DMS153 treated with DMSO at 0.1 percent for 48 hours (cell line): ENCODE data around the gene YDJC.
"Not testable (repeated sequence)": the region's sequence is repeated elsewhere in the genome, so short reads cannot be mapped to it uniquely, and the experiment has no call there.

ENCODE experiments used
- DNase-seq: peaks from one replicate; lab custom pipeline; 2025; ENCODE audit not compliant: unreplicated experiment; lab: John Stamatoyannopoulos, UW

Gene YDJC

GRCh38 chr22:21609556-21610157 is 20.2 kb downstream of the YDJC start:
- not testable (repeated sequence) for DNase-seq

- no peak for DNase-seq
Observed at GRCh38 chr22:21606775-21607174, 23.0 kb downstream of the YDJC start.

GRCh38 chr22:21605887-21606564 is 23.8 kb downstream of the YDJC start:
- DNase-seq: no peak

- DNase-seq: no peak
Observed at GRCh38 chr22:21603973-21604372, 25.8 kb downstream of the YDJC start.

GRCh38 chr22:21602579-21602978 is 27.2 kb downstream of the YDJC start:
- DNase-seq: no peak

GRCh38 chr22:21599053-21599893 is 30.5 kb downstream of the YDJC start:
- DNase-seq: no peak

GRCh38 chr22:21598302-21598701 is 31.5 kb downstream of the YDJC start:
- no peak for DNase-seq

- DNase-seq: not testable (repeated sequence)
Observed at GRCh38 chr22:21596356-21597135, 33.3 kb downstream of the YDJC start.

- no peak for DNase-seq
Observed at GRCh38 chr22:21594865-21595452, 34.9 kb downstream of the YDJC start.

GRCh38 chr22:21593406-21594232 is 36.2 kb downstream of the YDJC start:
- no peak for DNase-seq

- DNase-seq: no peak
Observed at GRCh38 chr22:21592422-21592821, 37.4 kb downstream of the YDJC start.

GRCh38 chr22:21591695-21592094 is 38.1 kb downstream of the YDJC start:
- no peak for DNase-seq

- no peak for DNase-seq
Observed at GRCh38 chr22:21590809-21591641, 38.8 kb downstream of the YDJC start.

GRCh38 chr22:21589396-21589795 is 40.4 kb downstream of the YDJC start:
- DNase-seq: no peak

GRCh38 chr22:21587803-21588611 is 41.8 kb downstream of the YDJC start:
- no peak for DNase-seq

- no peak for DNase-seq
Observed at GRCh38 chr22:21585389-21585788, 44.4 kb downstream of the YDJC start.

- no peak for DNase-seq
Observed at GRCh38 chr22:21582801-21583740, 46.8 kb downstream of the YDJC start.
